Adrenal gland (tissue), 12 donors: Measurements from ENCODE around the gene COL19A1. TPM values are rescaled to one million over a fixed set of nuclear protein-coding genes. Genes with fewer than 3 reads are reported as not detected.

ENCODE experiments used
- DNase-seq, 7 donors: peaks; one replicate each; pipeline ENCODE4 v3.0.0-alpha.2; 2019 to 2020
- H3K27ac ChIP-seq, 5 donors: fragments of 200-600 bp; sonication (generic) in 4 of 5; 1 replicate in 3 of 5; 2 replicates in 2 of 5; pipeline versions ENCODE4 v1.5.1 to v1.8.0; 2016 to 2020; ENCODE audit warnings: mild to moderate bottlenecking in 1 of 5
- H3K27me3 ChIP-seq: fragments of 200-600 bp; 2 replicates; pipeline ENCODE4 v1.8.0; 2021
- H3K36me3 ChIP-seq, 2 donors: fragments of 200-600 bp; replicated peaks in 1 of 2; 1 replicate in 1 of 2; 2 replicates in 1 of 2; pipeline versions ENCODE4 v1.5.1 to v1.8.0; 2018 to 2022
- H3K4me1 ChIP-seq, 2 donors: fragments of 200-600 bp; replicated peaks in 1 of 2; 1 replicate in 1 of 2; 2 replicates in 1 of 2; pipeline versions ENCODE4 v1.5.1 to v1.8.0; 2018 to 2021
- H3K4me3 ChIP-seq, 4 donors: fragments of 200-600 bp; sonication (generic) in 3 of 4; one replicate each; pipeline ENCODE4 v1.5.1; 2016 to 2018
- H3K9me3 ChIP-seq, 3 donors: fragments of 200-600 bp; sonication (generic) in 1 of 3; replicated peaks in 1 of 3; 1 replicate in 2 of 3; 2 replicates in 1 of 3; pipeline versions ENCODE4 v1.5.1 to v1.8.0; 2016 to 2021
- CTCF ChIP-seq, 6 experiments: fragments of 450-650 bp in 4 of 6; fragments of 200-600 bp in 2 of 6; sonication (generic) in 1 of 6; IDR thresholded peaks; 1 replicate in 5 of 6; 2 replicates in 1 of 6; pipeline versions ENCODE4 v1.5.1 to v1.8.0; 2016 to 2021; ENCODE audit warnings: antibody characterized with exemption in 6 of 6, mild to moderate bottlenecking in 2 of 6, moderate library complexity in 1 of 6
- POLR2A ChIP-seq, 2 donors: fragments of 450-650 bp; IDR thresholded peaks; one replicate each; pipeline ENCODE4 v1.6.1; 2017; ENCODE audit warnings: antibody characterized with exemption in 2 of 2, mild to moderate bottlenecking in 2 of 2, moderate library complexity in 1 of 2
- WGBS, 4 donors: extraction: QIAGEN DNeasy Blood & Tissue Kit in 2 of 4; methylation state at CpG; one replicate each; pipeline versions ENCODE4 v1.1.5 to v1.1.7; 2013 to 2017; 5-methylcytosine and 5-hydroxymethylcytosine counted together
- intact Hi-C, 2 donors: fragments of 100-400 bp; cut with DNase I; formaldehyde crosslinking; loops; one replicate each; pipeline versions ENCODE4 v1.14.1 to v1.15.0; 2022 to 2023
- polyA plus RNA-seq, 3 donors: library from polyadenylated mRNA; stranded (reverse); fragments of 200-250 nt in 2 of 3; fragments of 350-450 nt in 1 of 3; fragmentation: Illumina TruSeq in 1 of 3; extraction: RNeasy Lipid Tissue Mini Kit (QIAGEN cat#74804) in 1 of 3; gene quantifications; one replicate each; pipeline ENCODE4 v1.2.3, GENCODE V29; 2013 to 2014
- total RNA-seq, 9 donors: library from RNA; depleted of rRNA in 4 of 9; stranded (reverse); fragments of >200 nt in 4 of 9; fragments of 120-200 nt in 1 of 9; fragmentation: NEBNext Ultra II Directional in 1 of 9; extraction: Animal tissue kit (Norgen Biotek cat#: 25700) in 1 of 9; gene quantifications; one replicate each; pipeline versions ENCODE4 v1.1.0 to v1.2.4, GENCODE V29; 2013 to 2023
- donor health status: healthy with polysubstance abuse.
- donor health status: Bipolar disorder and iron deficiency.
- donor health status: DM: yes; HTN: yes; CAD: no.
- donor health status: DM: no; HTN: no; CAD: no.
- donor health status: DM: no; HTN: no; CAD: no.
- donor health status: DM: yes; HTN: yes; CAD: no.

Gene COL19A1
- total and polyA plus RNA-seq, 12 donors = under 0.01 to 0.32 (median 0.11) TPM; not detected in 5

GRCh38 chr6:70079241-70079640 is 212.9 kb downstream of the COL19A1 start:
- intact Hi-C loops = no loop called here
- Histone ChIP-seq H3K4me1 (no peaks in the 10 kb centered on the region), H3K27ac (no peak overlapping the region), H3K36me3 (no peaks in the 10 kb centered on the region), H3K27me3 (peaks cover 4% of the 10 kb centered on the region), H3K4me3 (no peak overlapping the region), H3K9me3 (no peaks in the 10 kb centered on the region)
- WGBS, 4 donors = 85 to 90% (median 88%) methylated on average over 3 of the region's 3 CpGs
- TF ChIP-seq POLR2A (IDR thresholded peaks at IDR 0.05) (no peak), CTCF (IDR thresholded peaks at IDR 0.05) (no peak)
- DNase-seq = no peak

- Histone ChIP-seq H3K9me3 (no peaks in the 10 kb centered on the region), H3K36me3 (no peaks in the 10 kb centered on the region), H3K27me3 (peaks cover 4% of the 10 kb centered on the region), H3K4me3 (no peak overlapping the region), H3K4me1 (no peaks in the 10 kb centered on the region), H3K27ac (no peak overlapping the region)
- DNase-seq = no peak
- intact Hi-C loops = no loop called here
- WGBS, 4 donors = 40 to 50% (median 46%) methylated on average over 4 of the region's 4 CpGs
- no peak for TF ChIP-seq CTCF (IDR thresholded peaks at IDR 0.05)
- TF ChIP-seq POLR2A (IDR thresholded peaks at IDR 0.05) = no peak
These were observed 214.2 kb downstream of the COL19A1 start for GRCh38 chr6:70080443-70081070.

GRCh38 chr6:70082830-70083229 is 216.5 kb downstream of the COL19A1 start:
- H3K4me3 ChIP-seq = no peak overlapping the region
- no peaks in the 10 kb centered on the region for H3K4me1 ChIP-seq
- H3K9me3 ChIP-seq = no peaks in the 10 kb centered on the region
- H3K27ac ChIP-seq = no peak overlapping the region
- 67 to 94% (median 90%) methylated on average over 6 to 7 of the region's 7 CpGs for WGBS, 4 donors
- DNase-seq = no peak
- intact Hi-C loops = no loop called here
- H3K36me3 ChIP-seq = no peaks in the 10 kb centered on the region
- TF ChIP-seq POLR2A (IDR thresholded peaks at IDR 0.05) (no peak), CTCF (IDR thresholded peaks at IDR 0.05) (no peak)
- H3K27me3 ChIP-seq = no peaks in the 10 kb centered on the region

GRCh38 chr6:70086806-70087205 is 220.4 kb downstream of the COL19A1 start:
- Histone ChIP-seq H3K36me3 (no peaks in the 10 kb centered on the region), H3K4me3 (no peak overlapping the region), H3K9me3 (no peaks in the 10 kb centered on the region), H3K27me3 (no peaks in the 10 kb centered on the region), H3K4me1 (no peaks in the 10 kb centered on the region), H3K27ac (no peak overlapping the region)
- WGBS, 4 donors = 50 to 88% (median 72%) methylated on average over 1 of the region's 1 CpG
- TF ChIP-seq POLR2A (IDR thresholded peaks at IDR 0.05) = no peak
- no peak for TF ChIP-seq CTCF (IDR thresholded peaks at IDR 0.05)
- DNase-seq = no peak
- intact Hi-C loops = no loop called here
